ENCODE data around the gene AVPR2.

Gene AVPR2

GRCh38 chrX:153876112-153876491 lies 28.4 kb upstream of the AVPR2 start:
- TF ChIP-seq GATA2 (IDR thresholded peaks at IDR 0.05; ENCODE audit: low read depth, low read length) (no peak), GATA3 (IDR thresholded peaks at IDR 0.05; ENCODE audit: low read depth, low read length) (no peak)

DNA sequence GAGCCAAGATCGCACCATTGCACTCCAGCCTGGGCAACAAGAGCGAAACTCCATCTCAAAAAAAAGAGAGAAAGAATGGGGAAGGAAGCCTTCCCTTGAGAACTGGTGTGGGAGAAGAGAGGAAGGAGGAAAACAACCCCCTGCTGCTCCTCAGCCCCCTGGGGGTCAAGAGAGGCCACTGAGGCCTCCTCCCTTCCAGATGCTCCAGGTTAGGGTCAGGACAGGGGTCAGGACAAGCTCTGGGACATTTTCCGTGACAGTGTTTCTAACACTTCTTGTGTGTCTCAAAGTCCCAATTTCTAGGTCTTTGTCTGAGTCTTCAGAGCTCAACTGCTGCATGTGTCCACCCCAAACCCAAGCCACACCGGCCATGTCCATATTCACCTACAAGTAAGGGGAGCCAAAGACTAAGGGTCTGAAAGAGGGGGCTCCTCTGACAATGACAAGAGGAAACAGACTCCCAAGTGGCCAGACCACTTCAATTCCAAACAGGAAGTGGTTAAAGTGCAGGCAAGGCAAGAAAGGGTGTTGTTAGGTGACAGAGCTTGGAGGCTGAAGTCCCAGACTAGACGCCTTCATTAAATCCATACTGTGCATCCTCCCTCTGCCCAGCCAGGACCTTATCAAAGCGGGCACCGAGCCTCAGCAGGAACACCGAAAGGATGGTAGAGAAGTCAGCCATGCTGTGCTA lies 26.8 kb upstream of the AVPR2 start:
- TF ChIP-seq GATA2 (IDR thresholded peaks at IDR 0.05; ENCODE audit: low read depth, low read length) (no peak), GATA3 (IDR thresholded peaks at IDR 0.05; ENCODE audit: low read depth, low read length) (no peak)

- TF ChIP-seq GATA2 (IDR thresholded peaks at IDR 0.05; ENCODE audit: low read depth, low read length) (no peak), GATA3 (IDR thresholded peaks at IDR 0.05; ENCODE audit: low read depth, low read length) (no peak)
Observed at GRCh38 chrX:153878345-153878744, 26.1 kb upstream of the AVPR2 start.

DNA sequence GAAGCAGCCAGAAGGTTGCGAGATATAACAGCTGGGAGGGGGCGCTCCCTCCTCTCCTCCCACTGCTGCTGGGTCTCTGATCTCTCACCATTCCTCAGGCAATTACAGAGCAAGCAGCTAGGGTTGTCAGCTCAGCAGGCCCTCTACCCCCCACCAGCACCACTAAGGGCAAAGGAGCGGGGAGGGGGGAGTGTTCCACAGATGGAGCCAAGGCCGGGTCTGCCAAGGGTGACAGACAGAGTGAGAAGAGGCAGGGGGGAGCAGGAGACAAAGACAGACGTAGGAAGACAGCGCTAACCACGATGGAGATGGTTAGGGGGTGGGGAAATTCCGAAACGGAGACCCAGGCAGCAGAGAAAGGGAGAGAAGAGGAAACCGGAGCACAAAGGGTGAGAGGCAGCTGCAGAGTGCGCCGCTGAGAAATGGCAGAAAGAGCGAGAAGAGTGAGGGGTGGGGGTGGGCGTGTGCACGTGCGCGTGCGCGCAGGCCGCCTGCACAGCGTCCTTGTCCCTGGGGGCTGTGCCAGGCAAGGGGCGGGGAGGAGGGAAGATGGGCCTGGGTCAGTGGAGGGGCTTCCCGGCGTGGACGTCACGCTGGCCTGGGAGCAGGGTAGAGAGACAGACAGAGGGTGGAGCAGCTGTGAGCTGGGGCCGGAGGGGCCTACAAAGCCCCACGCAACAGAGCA lies 25.4 kb upstream of the AVPR2 start:
- TF ChIP-seq GATA2 (IDR thresholded peaks at IDR 0.05; ENCODE audit: low read depth, low read length): no peak
- no peak for TF ChIP-seq GATA3 (IDR thresholded peaks at IDR 0.05; ENCODE audit: low read depth, low read length)

DNA sequence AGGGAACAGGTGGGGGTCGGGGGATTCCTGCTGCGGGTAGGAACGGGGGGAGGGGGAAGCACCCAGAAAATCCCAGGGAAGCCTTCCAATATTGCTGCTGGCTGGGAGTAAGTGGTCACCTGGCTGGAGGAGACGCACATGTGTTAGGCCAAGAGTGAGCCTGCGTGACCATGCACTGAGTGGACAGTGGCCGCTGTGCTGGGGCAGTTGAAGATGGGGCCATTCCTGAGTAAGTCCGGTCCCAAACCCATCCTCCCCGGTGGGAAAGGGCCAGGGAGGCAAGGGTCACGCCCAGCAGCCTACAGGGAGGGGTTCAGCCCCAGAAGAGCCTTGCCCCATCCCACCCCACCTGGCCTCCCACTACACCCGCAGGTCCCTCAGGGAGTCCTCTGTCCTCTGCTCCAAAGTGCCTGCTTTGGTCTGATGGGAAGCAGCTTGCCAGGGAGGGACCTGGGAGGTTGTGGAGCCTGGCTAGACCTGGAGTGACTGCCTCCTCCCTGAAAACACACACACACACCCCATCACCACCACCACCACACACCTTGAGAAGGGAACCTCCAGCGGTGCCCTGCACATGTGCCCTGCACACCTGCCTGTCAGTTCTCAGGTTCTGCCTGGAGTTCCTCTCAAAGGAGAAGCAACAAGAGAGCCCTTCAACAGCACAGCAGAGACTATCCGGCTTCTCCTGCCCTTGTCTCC lies 24.6 kb upstream of the AVPR2 start:
- TF ChIP-seq GATA2 (IDR thresholded peaks at IDR 0.05; ENCODE audit: low read depth, low read length) (no peak), GATA3 (IDR thresholded peaks at IDR 0.05; ENCODE audit: low read depth, low read length) (no peak)

DNA sequence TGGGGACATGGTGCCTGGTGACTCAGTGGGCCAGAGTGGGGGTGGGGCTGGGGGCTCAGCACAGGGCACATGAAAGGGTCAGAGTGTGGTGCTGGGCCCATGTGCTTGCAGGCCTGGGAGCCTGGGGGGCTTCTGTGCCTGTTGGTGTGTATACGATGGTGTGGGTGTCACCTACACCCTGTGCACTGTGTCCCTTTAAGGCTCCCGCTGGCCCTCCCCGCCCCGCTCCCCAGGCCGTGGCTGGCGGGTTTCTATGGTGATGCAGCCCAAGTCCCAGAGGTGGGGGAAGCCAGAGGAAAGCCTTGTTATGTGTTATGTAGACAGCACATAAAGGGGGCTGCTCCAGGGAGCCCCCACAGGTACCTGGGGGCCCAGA lies 24.0 kb upstream of the AVPR2 start:
- TF ChIP-seq GATA2 (IDR thresholded peaks at IDR 0.05; ENCODE audit: low read depth, low read length) (no peak), GATA3 (IDR thresholded peaks at IDR 0.05; ENCODE audit: low read depth, low read length) (no peak)

- TF ChIP-seq GATA2 (IDR thresholded peaks at IDR 0.05; ENCODE audit: low read depth, low read length): no peak
- TF ChIP-seq GATA3 (IDR thresholded peaks at IDR 0.05; ENCODE audit: low read depth, low read length): no peak
Observed at GRCh38 chrX:153881281-153881680, 23.2 kb upstream of the AVPR2 start.

DNA sequence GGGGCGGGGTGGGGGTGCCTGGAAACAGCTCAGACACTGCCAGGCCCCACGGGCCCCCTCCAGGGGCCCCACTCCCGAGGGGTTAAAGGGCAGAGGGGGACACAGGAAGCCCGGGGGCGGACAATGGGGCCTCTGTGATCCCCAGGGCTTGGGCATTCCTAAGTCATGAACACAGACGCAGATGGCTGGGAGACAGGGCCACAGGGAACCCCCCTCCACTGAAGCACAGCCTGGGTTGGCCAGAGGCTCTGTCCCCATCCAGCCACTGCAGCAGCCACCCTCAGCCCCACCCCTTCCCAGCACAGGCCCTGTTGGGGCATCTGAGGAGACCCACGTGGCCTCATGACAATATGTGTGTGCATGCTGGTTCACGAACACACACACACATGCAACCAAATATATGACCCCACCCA lies 22.4 kb upstream of the AVPR2 start:
- no peak for TF ChIP-seq GATA3 (IDR thresholded peaks at IDR 0.05; ENCODE audit: low read depth, low read length)

DNA sequence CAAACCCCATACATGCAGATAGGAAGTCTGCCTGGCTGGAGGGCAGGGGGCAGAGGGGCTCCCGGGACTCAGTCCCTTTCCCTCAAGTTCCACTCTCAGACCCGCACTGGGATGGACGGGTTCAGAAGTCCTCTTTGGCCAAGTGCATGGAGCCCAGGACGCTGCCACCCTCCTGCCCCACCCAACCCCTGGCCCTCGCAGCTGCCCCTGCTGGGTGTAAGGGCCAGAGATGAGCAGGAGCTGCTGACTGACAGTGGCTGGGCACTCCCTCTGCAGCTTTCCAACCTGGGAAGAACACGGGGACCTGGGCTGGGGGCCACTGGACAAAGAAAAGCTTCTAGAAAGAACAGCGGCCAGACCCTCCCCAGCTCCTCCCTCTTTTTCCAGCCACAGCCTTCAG lies 21.9 kb upstream of the AVPR2 start:
- TF ChIP-seq GATA2 (IDR thresholded peaks at IDR 0.05; ENCODE audit: low read depth, low read length) (no peak), GATA3 (IDR thresholded peaks at IDR 0.05; ENCODE audit: low read depth, low read length) (no peak)

GRCh38 chrX:153883163-153883843 lies 21.2 kb upstream of the AVPR2 start:
- TF ChIP-seq GATA2 (IDR thresholded peaks at IDR 0.05; ENCODE audit: low read depth, low read length) (no peak), GATA3 (IDR thresholded peaks at IDR 0.05; ENCODE audit: low read depth, low read length) (no peak)

GRCh38 chrX:153884136-153884535 lies 20.3 kb upstream of the AVPR2 start:
- TF ChIP-seq GATA3 (IDR thresholded peaks at IDR 0.05; ENCODE audit: low read depth, low read length): no peak
- TF ChIP-seq GATA2 (IDR thresholded peaks at IDR 0.05; ENCODE audit: low read depth, low read length): no peak

DNA sequence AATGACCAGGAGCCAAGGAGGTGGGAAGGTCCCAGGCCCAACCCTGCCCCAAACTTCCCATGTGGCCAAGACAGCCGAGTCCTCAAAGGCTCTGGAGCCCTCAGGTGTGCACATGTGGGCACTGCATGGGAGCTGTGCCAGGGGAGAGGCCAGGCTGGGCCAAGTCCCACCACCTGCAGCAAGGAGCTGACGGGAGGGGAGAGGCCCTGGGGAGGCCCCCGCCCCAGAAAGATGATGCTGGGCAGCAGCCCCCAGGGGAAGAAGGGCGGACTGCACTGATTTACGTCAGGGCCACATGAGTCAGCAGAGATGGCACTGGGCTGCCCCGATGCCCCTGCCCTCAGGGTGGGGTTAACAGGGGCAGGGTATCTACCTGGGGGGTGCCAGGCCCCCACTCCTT lies 19.9 kb upstream of the AVPR2 start:
- no peak for TF ChIP-seq GATA3 (IDR thresholded peaks at IDR 0.05; ENCODE audit: low read depth, low read length)
- no peak for TF ChIP-seq GATA2 (IDR thresholded peaks at IDR 0.05; ENCODE audit: low read depth, low read length)

DNA sequence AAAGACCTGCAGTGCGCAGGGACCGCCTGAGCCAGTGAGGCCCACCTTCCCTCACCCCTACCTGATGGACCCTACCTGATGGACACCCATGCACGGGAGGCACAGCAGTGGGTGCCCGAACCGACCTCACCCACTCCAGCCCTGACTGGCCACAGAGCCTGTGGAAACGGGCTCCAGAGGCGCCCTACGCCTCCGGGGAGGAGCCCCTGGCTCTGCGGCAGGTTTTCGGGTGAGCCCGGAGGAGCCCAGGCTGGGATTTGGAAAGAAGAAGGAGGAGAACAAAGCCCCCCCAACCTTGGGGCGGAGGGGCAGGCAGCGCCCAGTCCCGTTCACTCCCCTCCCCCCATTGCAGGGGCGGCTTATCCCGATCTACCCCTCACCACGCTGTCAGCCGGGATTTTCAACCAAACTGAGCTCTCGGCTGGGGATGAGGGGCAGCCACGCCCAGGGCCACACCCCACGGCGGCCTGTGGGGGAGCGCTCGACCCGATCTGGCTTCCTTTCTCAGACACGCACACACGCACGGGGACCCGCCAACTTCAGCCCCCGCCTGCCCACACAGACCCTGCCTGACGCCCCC lies 19.2 kb upstream of the AVPR2 start:
- TF ChIP-seq GATA2 (IDR thresholded peaks at IDR 0.05; ENCODE audit: low read depth, low read length): no peak
- no peak for TF ChIP-seq GATA3 (IDR thresholded peaks at IDR 0.05; ENCODE audit: low read depth, low read length)
